Spleen (tissue), 3 donors: ENCODE measurements around the gene ACKR2.

ENCODE experiments used
- POLR2A ChIP-seq, 3 donors: fragments of 450-650 bp; IDR thresholded peaks; one replicate each; pipeline ENCODE4 v1.5.1; 2017; ENCODE audit warnings: antibody characterized with exemption in 3 of 3, mild to moderate bottlenecking in 1 of 3
- POLR2AphosphoS5 ChIP-seq, 3 donors: sonication (generic); formaldehyde crosslinking; IDR thresholded peaks; one replicate each; pipeline ENCODE4 v1.5.1; 2017; ENCODE audit warnings: antibody characterized with exemption in 3 of 3

- TF ChIP-seq POLR2A (IDR thresholded peaks at IDR 0.05) (no peak), POLR2AphosphoS5 (IDR thresholded peaks at IDR 0.05) (no peak)
These were observed 64.2 kb downstream of the ACKR2 start for GRCh38 chr3:42873221-42873982.
